GM19099 (cell line): ENCODE data around the gene TDRD12.

Experiments used
- POLR2A ChIP-seq: IDR thresholded peaks from 3 replicates; pipeline ENCODE4 v1.6.1; 2011; ENCODE audit warnings: low read depth; ENCODE audit not compliant: insufficient read length; ENCODE audit errors: extremely low read depth

Gene TDRD12

GRCh38 chr19:32828139-32828538 is 108.6 kb downstream of the TDRD12 start:
- TF ChIP-seq POLR2A = no peak

GRCh38 chr19:32828643-32829344 is 109.2 kb downstream of the TDRD12 start:
- TF ChIP-seq POLR2A = no peak

- no peak for TF ChIP-seq POLR2A
Observed at GRCh38 chr19:32829345-32829896, 109.9 kb downstream of the TDRD12 start.

GRCh38 chr19:32830231-32831014 is 110.9 kb downstream of the TDRD12 start:
- no peak for TF ChIP-seq POLR2A

GRCh38 chr19:32831611-32832010 is 112.0 kb downstream of the TDRD12 start:
- no peak for TF ChIP-seq POLR2A

GRCh38 chr19:32837531-32837930 is 118.0 kb downstream of the TDRD12 start:
- no peak for TF ChIP-seq POLR2A

GRCh38 chr19:32842061-32842460 is 122.5 kb downstream of the TDRD12 start:
- no peak for TF ChIP-seq POLR2A

- no peak for TF ChIP-seq POLR2A
Observed at GRCh38 chr19:32843716-32844245, 124.2 kb downstream of the TDRD12 start.

GRCh38 chr19:32852216-32852615 is 132.6 kb downstream of the TDRD12 start:
- no peak for TF ChIP-seq POLR2A

GRCh38 chr19:32857584-32857983 is 138.0 kb downstream of the TDRD12 start:
- no peak for TF ChIP-seq POLR2A

- no peak for TF ChIP-seq POLR2A
Observed at GRCh38 chr19:32858155-32858554, 138.6 kb downstream of the TDRD12 start.

GRCh38 chr19:32858559-32858958 is 139.0 kb downstream of the TDRD12 start:
- no peak for TF ChIP-seq POLR2A

- no peak for TF ChIP-seq POLR2A
Observed at GRCh38 chr19:32859591-32859990, 140.0 kb downstream of the TDRD12 start.

- no peak for TF ChIP-seq POLR2A
Observed at GRCh38 chr19:32861596-32861995, 142.0 kb downstream of the TDRD12 start.

GRCh38 chr19:32862173-32862572 is 142.6 kb downstream of the TDRD12 start:
- TF ChIP-seq POLR2A = no peak

- no peak for TF ChIP-seq POLR2A
Observed at GRCh38 chr19:32862741-32863140, 143.2 kb downstream of the TDRD12 start.
